H9 (cell line): ENCODE results near the gene HSPA9. TPM values are rescaled to one million over a fixed set of nuclear protein-coding genes. Genes with fewer than 3 reads are reported as not detected.

ENCODE experiments used
- DNase-seq: peaks from one replicate; pipeline ENCODE4 v3.0.0-alpha.2; 2017
- H2AFZ ChIP-seq: one replicate; pipeline ENCODE4 v1.6.1; 2013; ENCODE audit warnings: mild to moderate bottlenecking, low read length, control low read depth, moderate library complexity
- H2AK5ac ChIP-seq: 2 replicates; pipeline ENCODE4 v1.6.1; 2013; ENCODE audit warnings: low read length, control low read depth, mixed read lengths; ENCODE audit not compliant: insufficient read length
- H2BK120ac ChIP-seq: one replicate; pipeline ENCODE4 v1.6.1; 2013; ENCODE audit warnings: low read depth, mild to moderate bottlenecking, low read length, control low read depth, inconsistent platforms; ENCODE audit not compliant: poor library complexity, severe bottlenecking
- H2BK12ac ChIP-seq: 2 replicates; pipeline ENCODE4 v1.6.1; 2013; ENCODE audit warnings: low read length, control low read depth, mixed read lengths, low read depth; ENCODE audit not compliant: insufficient read length
- H2BK15ac ChIP-seq: 2 replicates; pipeline ENCODE4 v1.6.1; 2013; ENCODE audit warnings: low read depth, low read length, control low read depth
- H2BK20ac ChIP-seq: one replicate; pipeline ENCODE4 v1.6.1; 2013; ENCODE audit warnings: low read depth, mild to moderate bottlenecking, low read length, control low read depth, inconsistent platforms; ENCODE audit not compliant: poor library complexity, severe bottlenecking
- H2BK5ac ChIP-seq: 2 replicates; pipeline ENCODE4 v1.6.1; 2013; ENCODE audit warnings: low read length, control low read depth, mixed read lengths; ENCODE audit not compliant: insufficient read length
- H3K14ac ChIP-seq: 2 replicates; pipeline ENCODE4 v1.6.1; 2013; ENCODE audit warnings: low read length, control low read depth; ENCODE audit not compliant: insufficient read depth
- H3K18ac ChIP-seq: 2 replicates; pipeline ENCODE4 v1.6.1; 2013; ENCODE audit warnings: low read depth, mild to moderate bottlenecking, mixed read lengths, low read length, control low read depth; ENCODE audit not compliant: insufficient read length
- H3K23ac ChIP-seq: 2 replicates; pipeline ENCODE4 v1.6.1; 2013; ENCODE audit warnings: low read length, control low read depth, mixed read lengths, low read depth; ENCODE audit not compliant: insufficient read length
- H3K23me2 ChIP-seq: 2 replicates; pipeline ENCODE4 v1.6.1; 2013; ENCODE audit warnings: low read depth, mild to moderate bottlenecking, mixed read lengths, low read length, control low read depth; ENCODE audit not compliant: insufficient read length, poor library complexity, severe bottlenecking
- H3K27ac ChIP-seq: 2 replicates; pipeline ENCODE4 v1.5.1; 2013; ENCODE audit warnings: low read length, control low read depth, mixed read lengths, low read depth; ENCODE audit not compliant: insufficient read length
- H3K27me3 ChIP-seq: 2 replicates; pipeline ENCODE4 v1.6.1; 2013; ENCODE audit warnings: low read length, control low read depth, inconsistent platforms; ENCODE audit not compliant: insufficient read depth
- H3K4ac ChIP-seq: 2 replicates; pipeline ENCODE4 v1.6.1; 2013; ENCODE audit warnings: low read depth, mild to moderate bottlenecking, control low read depth, inconsistent platforms, low read length, moderate library complexity
- H3K4me1 ChIP-seq: 2 replicates; pipeline ENCODE4 v1.6.1; 2013; ENCODE audit warnings: low read length, control low read depth, inconsistent platforms; ENCODE audit not compliant: insufficient read depth
- H3K4me2 ChIP-seq: 2 replicates; pipeline ENCODE4 v1.6.1; 2013; ENCODE audit warnings: low read length, control low read depth, mixed read lengths; ENCODE audit not compliant: insufficient read length, insufficient read depth
- H3K56ac ChIP-seq: 2 replicates; pipeline ENCODE4 v1.6.1; 2013; ENCODE audit warnings: low read depth, mild to moderate bottlenecking, mixed read lengths, low read length, control low read depth; ENCODE audit not compliant: insufficient read length
- H3K79me1 ChIP-seq: 2 replicates; pipeline ENCODE4 v1.6.1; 2013; ENCODE audit warnings: low read depth, mild to moderate bottlenecking, moderate library complexity, low read length, control low read depth, inconsistent platforms; ENCODE audit not compliant: insufficient read depth, poor library complexity, severe bottlenecking
- H3K79me2 ChIP-seq: 2 replicates; pipeline ENCODE4 v1.6.1; 2013; ENCODE audit warnings: low read length, control low read depth, inconsistent platforms; ENCODE audit not compliant: insufficient read depth
- H3K9ac ChIP-seq: 2 replicates; pipeline ENCODE4 v1.6.1; 2013; ENCODE audit warnings: low read length, control low read depth, mixed read lengths; ENCODE audit not compliant: insufficient read length; ENCODE audit errors: extremely low read depth
- H3K9me3 ChIP-seq: one replicate; pipeline ENCODE4 v1.6.1; 2013; ENCODE audit warnings: low read depth, low read length, inconsistent platforms; ENCODE audit not compliant: control insufficient read depth
- H3T11ph ChIP-seq: one replicate; pipeline ENCODE4 v1.6.1; 2013; ENCODE audit warnings: mild to moderate bottlenecking, low read length, control low read depth, inconsistent platforms
- H4K20me1 ChIP-seq: one replicate; pipeline ENCODE4 v1.6.1; 2013; ENCODE audit not compliant: control insufficient read depth, insufficient read length, insufficient read depth
- H4K5ac ChIP-seq: 2 replicates; pipeline ENCODE4 v1.6.1; 2013; ENCODE audit warnings: low read depth, mild to moderate bottlenecking, mixed read lengths, low read length, control low read depth; ENCODE audit not compliant: insufficient read length
- H4K8ac ChIP-seq: replicated peaks from 2 replicates; pipeline ENCODE4 v1.6.1; 2013; ENCODE audit warnings: low read length, control low read depth, mixed read lengths, low read depth; ENCODE audit not compliant: insufficient read length
- H4K91ac ChIP-seq: 2 replicates; pipeline ENCODE4 v1.6.1; 2013; ENCODE audit warnings: low read depth, mild to moderate bottlenecking, moderate library complexity, mixed read lengths, low read length, control low read depth; ENCODE audit not compliant: insufficient read length
- H3K27ac Mint-ChIP-seq, 3 experiments: 2 replicates in 2 of 3; 3 replicates in 1 of 3; pipeline ENCODE4 v1.8.0; 2020 to 2021; ENCODE audit warnings: mixed read lengths in 3 of 3, mild to moderate bottlenecking in 1 of 3, moderate library complexity in 1 of 3
- H3K27me3 Mint-ChIP-seq: 2 replicates; pipeline ENCODE4 v1.8.0; 2021; ENCODE audit warnings: low read depth, mild to moderate bottlenecking, moderate library complexity, mixed read lengths
- H3K36me3 Mint-ChIP-seq, 3 experiments: 2 replicates in 2 of 3; 3 replicates in 1 of 3; pipeline ENCODE4 v1.8.0; 2020 to 2021; ENCODE audit warnings: low read depth in 3 of 3, mixed read lengths in 3 of 3; ENCODE audit not compliant: insufficient read depth in 1 of 3
- H3K4me1 Mint-ChIP-seq, 2 experiments: 2 replicates each; pipeline ENCODE4 v1.8.0; 2020; ENCODE audit warnings: mixed read lengths in 2 of 2
- H3K4me3 Mint-ChIP-seq, 2 experiments: 2 replicates in 1 of 2; 3 replicates in 1 of 2; pipeline ENCODE4 v1.8.0; 2020 to 2021; ENCODE audit warnings: mild to moderate bottlenecking in 2 of 2, mixed read lengths in 2 of 2, moderate library complexity in 1 of 2
- H3K9me3 Mint-ChIP-seq, 2 experiments: 2 replicates in 1 of 2; 3 replicates in 1 of 2; pipeline ENCODE4 v1.8.0; 2020; ENCODE audit warnings: mild to moderate bottlenecking in 2 of 2, mixed read lengths in 2 of 2, moderate library complexity in 1 of 2
- CTCF ChIP-seq: fragments of 200-600 bp; sonication (generic); conservative IDR thresholded peaks from 3 replicates; pipeline ENCODE4 v1.8.0; 2021; ENCODE audit warnings: antibody characterized with exemption, mild to moderate bottlenecking
- WGBS: extraction: QIAGEN DNeasy Blood & Tissue Kit; methylation state at CpG from one replicate; pipeline ENCODE4 v1.1.7; 2013; ENCODE audit warnings: missing lambda C conversion rate, low lambda C conversion rate, mixed read lengths; ENCODE audit not compliant: insufficient read length; ENCODE audit errors: extremely low coverage; 5-methylcytosine and 5-hydroxymethylcytosine counted together
- total RNA-seq: library from RNA; stranded (reverse); gene quantifications from 2 replicates; pipeline ENCODE4 v1.2.1, GENCODE V29; 2021

Gene HSPA9
- total RNA-seq, 1 experiment from 2014 or later = 397 TPM

GRCh38 chr5:138573949-138574670, 1.1 kb downstream of the HSPA9 start:
- Histone ChIP-seq H3T11ph (no peak overlapping the region), H3K23ac (no peak overlapping the region), H4K20me1 (no peaks in the 10 kb centered on the region), H3K79me1 (peaks cover 3% of the 10 kb centered on the region), H3K9me3 (no peaks in the 10 kb centered on the region), H3K4me2 (peak overlapping the region; percentile 92), H2BK15ac (no peak overlapping the region), H3K27me3 (no peaks in the 10 kb centered on the region), H4K91ac (no peak overlapping the region), H3K9ac (peak overlapping the region; percentile 95), H3K27ac (peak overlapping the region; percentile 92), H3K23me2 (peaks cover 4% of the 10 kb centered on the region), H2BK120ac (no peak overlapping the region), H2BK12ac (no peak overlapping the region), H2AFZ (no peak overlapping the region), H3K56ac (no peak overlapping the region), H2BK20ac (no peak overlapping the region), H3K79me2 (peaks cover 15% of the 10 kb centered on the region), H3K4ac (no peak overlapping the region; the same call in 1 of the 2 replicates), H4K8ac (no peak overlapping the region), H2AK5ac (no peak overlapping the region), H4K5ac (no peak overlapping the region), H3K14ac (peak overlapping the region; percentile 95; the same call in 1 of the 2 replicates), H3K4me1 (no peaks in the 10 kb centered on the region), H3K18ac (no peak overlapping the region), H2BK5ac (no peak overlapping the region)
- no peaks in the 10 kb centered on the region; a peak in 1 of 5 replicates for H3K9me3 Mint-ChIP-seq
- H3K4me1 Mint-ChIP-seq = peaks cover 13 to 32% of the 10 kb centered on the region in 2 experiments
- H3K27ac Mint-ChIP-seq = peak overlapping the region; percentile 100
- H3K36me3 Mint-ChIP-seq = peaks cover 42 to 57% (median 55%) of the 10 kb centered on the region in 3 experiments; a peak in 6 of 7 replicates
- H3K27me3 Mint-ChIP-seq = no peaks in the 10 kb centered on the region
- WGBS = no CpG with 5 or more reads among the region's 9 CpGs
- no peak for TF ChIP-seq CTCF
- peak overlapping the region; percentile 99 for H3K4me3 Mint-ChIP-seq
- no peak for DNase-seq
